Left kidney (tissue), 2 donors: ENCODE data around the gene CLCN6. TPM values are rescaled to one million over a fixed set of nuclear protein-coding genes. Genes with fewer than 3 reads are reported as not detected.

Source experiments
- DNase-seq: peaks from one replicate; pipeline ENCODE4 v3.0.0-alpha.2; 2013
- polyA plus RNA-seq: library from polyadenylated mRNA; unstranded; fragments of 120-200 nt; gene quantifications from one replicate; pipeline ENCODE4 v1.2.1, GENCODE V29; 2013; ENCODE audit not compliant: insufficient read length

CLCN6 gene
- polyA plus RNA-seq, 1 donor, result 26.6 TPM

DNA sequence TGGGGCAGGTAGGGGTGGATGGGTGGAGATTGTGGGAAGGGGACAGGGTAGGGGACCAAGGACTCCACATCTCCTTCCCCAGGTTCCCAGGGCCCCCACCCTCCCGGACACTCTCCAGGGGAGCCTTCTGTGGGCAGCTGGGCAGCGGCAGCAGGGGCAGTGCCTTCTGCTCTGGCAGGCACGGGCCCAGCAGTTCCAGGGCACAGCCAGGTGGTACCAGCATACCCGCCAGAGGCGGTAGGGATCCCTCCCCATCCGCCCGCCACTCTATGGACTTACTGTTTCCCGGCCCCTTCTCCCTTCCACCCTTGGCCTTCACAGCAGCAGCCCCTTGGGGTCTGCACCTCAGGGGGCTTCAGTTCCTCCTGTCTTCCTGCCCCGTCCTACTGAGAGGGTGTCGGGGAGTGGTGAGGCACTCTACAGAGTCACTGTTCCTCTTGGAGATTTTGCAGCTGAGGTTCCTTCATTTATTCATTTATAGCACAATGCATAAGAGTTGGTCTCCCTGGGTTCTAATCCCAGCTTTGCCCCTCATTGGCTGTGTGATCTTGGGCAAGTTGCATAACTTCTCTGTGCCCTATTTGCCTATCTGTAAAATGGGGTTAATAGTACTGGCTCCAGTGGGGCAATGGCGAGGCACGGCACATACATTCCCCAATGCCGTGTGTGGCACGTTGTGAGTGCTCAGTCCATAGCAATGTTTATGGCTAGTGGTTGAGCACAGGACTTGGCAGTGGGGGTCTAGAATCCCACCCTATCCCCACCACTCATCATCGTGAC, 27.0 kb upstream of the CLCN6 start:
- no peak for DNase-seq

DNA sequence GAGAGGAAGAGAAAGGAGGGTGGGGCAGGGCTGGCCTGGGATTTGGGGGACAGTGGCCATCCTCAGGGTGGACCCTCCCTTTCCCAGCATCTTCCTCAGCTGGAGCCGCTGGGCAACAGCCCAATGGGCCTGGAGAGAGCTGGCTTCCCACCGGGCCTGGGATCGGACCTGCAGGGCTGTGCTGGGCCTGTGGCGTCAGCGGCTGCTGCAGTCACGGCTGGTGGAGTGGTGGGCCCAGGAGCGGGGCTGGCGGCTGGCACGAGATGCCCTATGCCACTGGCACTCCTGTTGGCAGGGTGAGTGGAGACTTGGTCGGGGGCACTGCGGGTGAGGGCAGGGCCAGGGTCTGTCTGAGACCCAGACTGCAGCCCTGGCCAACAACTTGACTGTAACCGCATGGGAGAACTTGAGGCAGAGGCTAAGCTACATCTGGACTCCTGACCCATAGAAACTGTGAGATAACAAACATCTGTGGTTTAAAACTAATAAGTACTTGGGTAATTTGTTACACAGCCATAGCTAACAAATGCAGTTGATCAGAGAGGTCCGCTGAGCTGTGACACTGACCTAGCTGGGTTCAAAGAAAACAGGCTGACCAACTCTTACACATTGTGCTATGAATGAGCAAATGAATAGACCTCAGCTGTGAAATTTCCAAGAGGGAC, 26.1 kb upstream of the CLCN6 start:
- DNase-seq, result no peak

DNA sequence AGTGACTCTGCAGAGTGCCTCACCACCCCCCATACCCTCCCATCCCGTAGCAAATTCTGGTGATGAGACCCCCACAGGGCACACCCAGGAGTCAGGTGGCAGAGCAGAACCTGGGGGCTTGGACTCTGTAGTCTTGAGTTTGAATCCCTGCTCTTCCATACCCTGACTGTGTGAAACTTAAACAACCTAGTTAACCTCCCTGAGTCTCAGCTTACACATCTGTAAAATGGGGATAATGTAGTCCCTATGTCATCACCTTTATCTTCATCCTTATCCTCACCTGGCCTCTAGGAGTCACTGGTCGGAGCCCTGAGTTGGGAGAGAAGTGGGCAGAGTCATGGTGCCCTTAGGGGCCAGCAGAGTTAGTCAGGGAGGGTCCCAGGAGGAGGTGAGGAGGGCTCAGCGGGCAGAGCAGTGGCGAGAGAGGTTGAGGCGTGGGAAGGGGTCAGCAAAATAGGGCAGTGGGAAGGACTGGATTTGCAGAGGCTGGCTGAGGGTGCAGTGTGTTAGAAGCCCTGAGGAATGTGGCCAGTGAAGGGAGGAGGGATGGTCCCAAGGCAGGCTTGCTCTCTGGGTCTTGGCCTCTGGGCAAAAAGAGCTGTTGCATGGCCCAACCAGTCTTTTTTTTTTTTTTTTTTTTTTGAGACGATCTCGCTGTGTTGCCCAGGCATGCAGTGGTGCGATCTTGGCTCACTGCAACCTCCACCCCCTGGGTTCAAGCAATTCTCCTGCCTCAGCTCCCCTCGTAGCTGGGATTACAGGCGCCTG, 25.4 kb upstream of the CLCN6 start:
- no peak for DNase-seq

DNA sequence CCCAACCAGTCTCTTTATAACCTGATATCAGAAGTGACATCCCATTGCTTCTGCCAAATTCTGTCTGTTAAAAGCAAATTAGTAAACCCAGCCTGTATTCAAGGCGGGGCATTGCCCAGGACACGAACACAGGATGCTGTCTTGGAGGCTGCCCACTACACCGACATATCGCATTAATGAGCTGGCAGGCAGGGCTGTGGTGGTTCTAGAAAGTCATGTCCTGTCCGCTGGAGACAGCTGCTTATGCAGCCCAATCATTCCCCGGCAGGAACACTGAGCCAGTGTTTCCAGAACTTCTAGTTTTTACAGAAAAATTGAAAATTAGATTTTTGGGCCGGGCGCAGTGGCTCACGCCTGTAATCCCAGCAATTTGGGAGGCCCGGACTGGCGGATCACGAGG, 24.7 kb upstream of the CLCN6 start:
- no peak for DNase-seq

DNA sequence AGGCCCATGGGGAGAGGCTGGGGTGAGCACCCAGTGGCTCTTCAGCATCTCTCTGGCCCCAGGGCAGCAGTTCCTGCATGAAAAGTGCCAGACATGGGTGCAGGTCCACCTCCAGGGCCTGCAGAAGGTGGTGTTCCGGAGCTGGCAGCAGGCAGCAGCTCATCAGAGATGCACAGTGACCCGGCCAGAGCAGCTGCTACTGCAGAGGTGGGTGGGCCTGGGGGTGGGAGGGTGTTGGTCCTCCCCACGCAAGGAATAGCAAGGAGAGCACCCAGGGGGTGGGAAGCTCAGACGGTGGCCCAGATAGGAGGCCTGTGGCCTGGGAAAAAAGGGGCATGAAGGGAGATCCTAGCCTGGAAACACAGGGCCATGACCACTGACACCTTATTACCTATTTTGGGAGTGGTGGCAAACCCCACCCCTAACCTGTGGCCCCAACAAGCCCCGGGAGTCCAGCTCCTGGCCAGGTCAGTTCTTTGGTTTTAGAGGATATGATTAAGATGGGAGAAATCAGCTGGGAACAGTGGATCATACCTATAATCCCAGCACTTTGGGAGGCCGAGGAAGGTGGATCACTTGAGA, 23.8 kb upstream of the CLCN6 start:
- DNase-seq, result no peak

DNA sequence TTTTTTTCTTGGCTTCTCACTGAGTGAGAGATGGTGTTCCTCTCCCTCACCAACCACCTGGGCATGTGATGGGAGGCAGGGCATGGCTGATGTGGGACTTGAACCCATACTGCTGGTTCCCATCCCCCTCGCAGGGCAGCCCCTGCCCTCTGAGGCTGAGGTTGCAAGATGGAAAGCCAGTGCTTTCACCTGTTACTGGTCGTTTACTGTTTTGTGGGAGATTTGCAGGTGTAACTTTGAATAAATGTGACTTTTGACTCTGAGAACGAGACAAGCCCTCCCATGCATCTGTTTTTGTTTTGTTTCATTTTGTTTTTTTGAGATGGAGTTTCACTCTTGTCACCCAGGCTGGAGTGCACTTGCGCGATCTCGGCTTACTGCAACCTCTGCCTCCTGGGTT, 22.4 kb upstream of the CLCN6 start:
- no peak for DNase-seq

DNA sequence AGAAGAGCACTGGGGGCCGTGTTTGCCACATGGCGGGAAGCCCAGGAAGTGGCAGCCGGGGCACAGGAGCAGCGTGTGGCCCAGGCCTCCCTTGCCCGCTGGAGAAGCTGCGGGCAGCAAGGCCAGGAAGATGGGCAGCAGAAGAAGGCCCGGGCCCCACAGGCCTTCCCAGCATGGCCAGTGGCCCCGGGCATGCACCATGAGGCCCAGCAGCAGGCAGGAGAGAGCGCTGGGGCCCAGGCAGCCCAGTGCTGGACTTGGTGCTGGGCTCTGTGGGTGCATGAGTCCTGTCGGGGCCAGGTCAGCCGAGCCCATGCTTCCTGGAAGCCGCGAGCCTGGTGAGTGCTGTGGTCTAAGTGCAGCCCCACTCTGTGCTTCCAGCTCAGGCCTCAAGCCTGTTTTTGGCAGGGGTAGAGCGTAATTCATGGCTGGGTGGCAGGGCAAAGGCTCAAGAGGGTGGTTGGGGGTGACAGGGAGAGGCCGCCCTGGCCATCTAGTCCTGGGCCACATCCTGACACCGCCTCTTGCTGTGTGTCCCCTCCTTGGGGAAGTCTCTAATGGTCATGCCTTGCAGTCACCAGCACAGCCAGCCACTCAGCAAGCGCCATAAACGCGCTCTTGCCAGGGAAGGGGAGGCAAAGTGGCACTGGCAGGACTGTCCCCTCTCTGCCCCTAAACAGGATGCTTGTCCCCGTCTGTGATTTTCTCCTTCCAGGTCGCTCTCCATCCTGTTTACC, 21.6 kb upstream of the CLCN6 start:
- DNase-seq, result no peak

DNA sequence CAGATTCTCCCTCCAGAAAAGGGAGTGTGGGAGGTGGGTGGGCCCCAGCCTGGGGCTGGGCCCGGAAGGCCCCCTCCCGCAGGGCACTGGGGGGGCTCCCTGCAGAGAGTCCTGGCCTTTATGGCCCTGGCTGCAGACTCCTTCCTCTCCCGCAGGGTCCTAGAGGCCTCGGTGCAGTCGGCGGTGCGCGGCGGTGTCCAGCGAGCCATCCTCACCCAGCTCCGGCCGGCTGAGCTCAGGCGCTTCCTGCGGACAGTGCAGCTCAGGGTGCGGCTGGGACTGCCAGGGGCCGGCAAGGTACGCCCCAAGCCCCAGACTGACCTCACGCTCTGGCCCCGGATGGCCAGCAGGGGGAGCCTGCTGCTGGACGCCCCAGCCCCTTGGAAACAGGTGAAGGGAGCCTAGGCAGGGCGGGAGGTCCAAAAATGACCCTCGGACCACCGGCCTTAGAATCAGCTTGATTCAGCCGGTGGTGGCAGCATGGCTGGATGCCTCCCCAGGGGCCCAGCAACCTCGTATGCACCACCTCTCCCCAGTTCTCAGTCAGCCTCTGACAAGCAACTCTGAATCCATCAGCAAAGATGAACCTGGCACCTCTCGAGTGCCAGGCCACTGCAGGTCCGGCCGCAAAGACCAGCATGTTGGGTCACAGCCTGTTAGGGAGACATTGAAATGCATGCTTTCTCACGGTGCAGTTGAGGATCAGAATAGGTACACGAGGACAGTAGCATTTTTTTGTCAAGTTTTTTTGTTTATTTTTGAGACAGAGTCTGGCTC, 20.8 kb upstream of the CLCN6 start:
- DNase-seq, result no peak

DNA sequence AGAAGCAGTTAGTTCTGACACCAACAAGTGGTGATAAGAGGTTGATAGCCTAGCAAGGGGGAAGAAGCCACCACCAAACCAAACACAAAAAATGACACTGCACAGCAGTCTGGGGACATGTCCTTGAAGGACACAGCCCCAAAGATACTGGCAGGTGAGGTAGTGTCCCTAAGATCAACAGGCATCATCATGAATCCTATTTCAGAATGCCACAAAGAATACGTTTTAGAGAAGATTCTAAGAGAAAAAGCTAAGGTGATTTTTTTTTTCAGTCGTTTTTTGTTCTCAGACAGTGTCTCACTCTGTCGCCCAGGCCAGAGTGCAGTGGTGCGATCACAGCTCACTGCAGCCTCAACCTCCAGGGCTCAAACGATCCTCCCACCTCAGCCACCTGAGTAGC, 19.8 kb upstream of the CLCN6 start:
- no peak for DNase-seq

DNA sequence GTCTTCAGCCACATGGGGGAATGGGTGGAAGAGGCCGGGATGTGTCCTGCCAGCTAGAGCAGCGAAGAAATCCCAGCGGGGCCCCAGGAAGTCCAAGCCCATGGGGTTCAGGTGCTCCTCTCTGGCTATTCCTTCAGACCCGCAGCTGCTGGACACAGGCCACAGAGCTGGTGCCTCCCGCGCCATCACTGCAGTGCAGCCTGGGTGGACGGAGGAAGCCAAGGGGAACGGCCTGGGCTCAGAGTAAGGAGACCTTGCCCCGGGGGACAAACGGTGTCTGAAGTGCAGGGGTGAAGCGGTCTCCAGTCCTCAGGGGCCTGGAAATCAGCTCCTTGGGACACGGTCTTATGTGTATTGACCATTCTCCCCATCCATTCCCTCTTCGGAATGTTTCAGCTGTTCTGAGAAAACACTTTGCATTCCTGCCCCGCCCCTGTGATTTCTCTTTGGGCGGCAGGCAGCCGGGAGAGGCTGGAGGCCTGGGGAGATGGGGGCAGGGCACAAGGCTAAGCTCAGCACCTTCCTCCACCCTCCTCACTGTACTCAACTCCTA, 18.7 kb upstream of the CLCN6 start:
- DNase-seq, result peak; percentile 43

DNA sequence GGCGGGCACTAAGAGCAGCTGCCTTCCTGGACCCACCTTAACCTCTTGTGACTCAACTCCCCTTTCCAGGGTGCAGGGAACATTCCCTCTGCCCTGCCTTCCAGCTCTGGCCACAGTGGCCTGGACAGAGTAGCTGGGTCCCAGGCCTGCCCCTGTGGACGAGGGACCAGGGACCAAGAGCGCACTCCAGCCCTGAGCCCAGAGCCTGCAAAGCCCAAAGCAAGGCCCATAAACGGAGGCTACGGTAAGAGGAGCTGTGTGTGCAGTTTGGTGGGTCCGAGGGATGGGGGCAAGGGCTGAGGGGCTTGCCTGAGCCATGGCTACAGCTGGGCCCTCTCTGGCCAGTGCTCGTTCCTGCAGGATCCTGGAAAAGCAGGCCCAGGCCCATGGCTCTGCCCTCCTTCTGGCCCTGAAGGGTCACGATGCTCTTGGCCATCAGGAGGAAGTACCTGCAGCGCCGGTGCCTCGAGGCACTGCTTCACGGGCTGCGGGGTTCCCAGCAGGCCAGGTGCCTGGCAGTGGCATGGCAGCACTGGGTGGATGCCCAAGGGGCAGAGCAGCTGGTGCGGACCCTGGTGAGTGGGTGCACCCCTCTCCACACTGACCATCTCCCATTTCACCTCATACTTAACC, 18.1 kb upstream of the CLCN6 start:
- no peak for DNase-seq

DNA sequence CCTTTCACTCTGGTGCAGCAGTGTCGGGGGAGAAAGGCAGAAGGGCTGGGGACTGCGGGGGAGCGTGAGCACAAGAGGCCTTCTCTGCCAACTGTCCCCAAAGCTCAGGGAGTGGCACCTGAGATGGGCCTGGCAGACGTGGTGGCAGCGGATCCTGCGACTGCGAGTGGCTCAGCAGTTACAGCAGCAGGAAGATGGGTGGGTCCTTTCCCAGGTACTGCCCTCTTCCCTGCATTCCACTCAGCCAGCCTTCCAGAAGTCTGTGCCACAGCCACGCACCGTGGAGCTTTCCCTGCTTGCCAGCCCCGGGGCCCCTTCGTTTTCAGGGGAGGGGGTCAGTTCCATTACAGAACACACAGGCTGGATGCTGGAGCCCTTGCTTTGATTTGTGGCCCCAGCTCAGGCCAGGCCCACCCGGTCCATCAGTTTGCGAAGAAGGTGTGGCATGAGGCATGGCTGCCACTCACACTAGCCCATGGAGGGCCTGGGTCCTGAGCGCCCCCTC, 17.4 kb upstream of the CLCN6 start:
- no peak for DNase-seq

DNA sequence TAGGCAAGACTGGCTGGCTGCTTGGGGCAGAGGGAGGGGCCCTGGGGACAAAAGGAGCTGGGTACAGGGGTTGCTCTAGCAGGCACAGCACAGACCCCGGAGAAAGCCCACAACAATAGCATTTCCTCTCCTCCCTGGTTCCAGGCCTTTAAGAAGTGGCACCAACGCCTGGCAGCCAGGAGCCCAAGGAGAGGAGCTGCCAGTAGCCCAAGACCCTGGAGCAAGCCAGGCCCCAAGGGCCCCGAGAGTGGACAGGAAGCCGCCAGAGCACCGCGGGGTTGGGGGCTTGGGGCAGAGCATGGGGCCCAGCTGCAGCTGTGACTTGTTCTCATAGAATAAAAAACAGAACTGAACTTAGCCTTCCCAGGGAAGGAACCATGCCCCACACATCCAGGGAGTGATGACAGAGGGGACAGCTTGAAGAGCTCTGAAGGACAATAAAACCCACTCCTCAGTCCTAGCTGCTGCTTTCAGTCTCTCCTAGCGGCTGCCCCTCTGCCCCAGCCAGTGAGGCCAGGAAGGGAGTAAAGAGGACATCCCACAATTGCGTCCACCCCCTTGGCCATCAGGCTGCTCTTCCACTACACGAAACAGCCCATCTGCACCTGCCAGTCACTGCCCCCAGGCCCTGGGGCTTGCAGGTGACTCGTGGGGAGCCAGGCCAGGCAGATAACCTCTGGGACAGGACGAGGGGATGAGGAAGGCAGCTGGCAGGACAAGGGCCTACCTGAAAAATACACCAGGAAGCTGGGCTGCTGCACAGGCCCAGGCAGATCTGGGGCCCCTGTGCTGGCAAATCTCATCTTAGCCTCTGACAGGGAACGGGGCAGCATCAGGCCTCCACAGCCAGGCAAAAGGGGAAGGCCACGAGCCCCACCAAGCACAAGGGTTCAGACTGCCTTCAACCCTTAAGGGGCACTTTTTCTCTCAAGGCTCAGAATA, 16.6 kb upstream of the CLCN6 start:
- peak; percentile 43 for DNase-seq

DNA sequence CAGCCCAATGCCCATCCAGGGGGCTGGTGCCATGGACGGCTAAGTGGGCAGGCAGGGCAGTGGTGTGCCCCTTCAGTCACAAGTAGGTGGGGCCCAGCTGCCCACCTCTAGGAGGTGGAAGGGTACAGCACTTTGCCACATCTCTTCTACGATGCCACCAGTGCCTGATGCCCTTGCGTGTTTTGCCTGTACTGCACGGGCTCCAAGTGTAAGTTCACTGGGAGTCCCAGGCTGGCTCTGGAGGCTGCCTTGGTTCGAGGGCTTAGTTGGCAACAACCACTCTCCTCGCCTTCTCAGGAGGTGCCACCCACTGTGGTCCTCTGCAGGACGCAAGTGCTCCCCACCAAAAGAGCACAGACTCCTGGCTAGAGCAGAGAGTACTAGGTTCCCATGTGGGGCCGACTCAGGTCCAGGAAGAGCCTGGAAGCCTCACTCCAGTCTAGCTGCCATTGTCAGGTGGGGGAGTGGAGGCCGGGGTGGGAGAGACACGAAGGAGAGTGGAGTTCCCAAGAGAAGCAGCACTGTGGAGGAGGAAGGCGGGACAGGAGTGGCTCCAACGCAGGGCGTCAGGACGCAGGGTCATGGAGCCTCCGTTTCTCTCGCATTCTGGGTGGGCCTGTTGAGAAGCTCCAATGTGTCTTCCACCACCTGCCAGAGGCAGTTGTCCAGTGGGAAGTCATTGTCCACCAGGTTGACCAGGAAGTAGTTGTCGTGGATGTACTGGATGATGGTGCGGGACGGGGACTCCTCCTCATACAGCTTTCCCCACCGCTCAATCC, 15.7 kb upstream of the CLCN6 start:
- DNase-seq, result no peak

DNA sequence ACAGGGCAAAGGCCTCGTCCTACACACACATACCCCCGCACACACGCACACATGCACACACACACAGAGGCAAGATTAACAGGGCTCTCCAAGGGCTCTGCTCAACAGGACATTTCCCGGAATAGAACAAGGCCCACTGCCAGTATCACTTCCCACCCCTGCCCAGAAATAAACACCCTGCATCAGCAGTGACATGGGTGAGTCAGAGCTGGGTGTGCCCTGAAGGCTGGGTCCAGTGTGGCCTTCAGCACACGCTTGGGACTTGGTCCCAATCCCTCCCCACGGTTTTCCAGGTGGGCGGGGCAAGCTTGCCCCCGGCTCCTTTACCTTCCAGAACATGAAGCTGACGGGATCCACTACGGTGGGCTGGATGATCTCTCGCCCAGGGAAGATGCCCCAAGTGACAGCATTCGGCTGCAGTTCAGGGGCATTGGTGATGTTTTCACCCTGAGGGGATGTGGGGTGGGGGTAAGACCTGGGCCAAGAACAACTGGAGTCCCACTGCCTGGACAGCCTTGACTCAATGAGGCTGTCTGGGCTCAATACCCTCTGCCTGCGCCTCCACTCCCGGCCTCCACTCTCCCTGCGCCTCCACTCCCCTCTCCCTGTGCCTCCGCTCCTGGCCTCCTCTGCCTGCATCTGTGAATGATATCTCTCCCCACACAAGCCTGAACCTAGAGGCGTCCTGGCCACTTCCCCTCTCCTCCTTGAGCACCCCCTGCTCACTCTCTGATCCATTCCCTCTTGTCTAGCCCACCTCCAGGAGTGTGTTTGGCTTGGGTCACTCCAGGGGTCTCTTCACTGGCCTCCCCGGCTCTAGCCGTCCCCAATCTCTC, 14.9 kb upstream of the CLCN6 start:
- no peak for DNase-seq

DNA sequence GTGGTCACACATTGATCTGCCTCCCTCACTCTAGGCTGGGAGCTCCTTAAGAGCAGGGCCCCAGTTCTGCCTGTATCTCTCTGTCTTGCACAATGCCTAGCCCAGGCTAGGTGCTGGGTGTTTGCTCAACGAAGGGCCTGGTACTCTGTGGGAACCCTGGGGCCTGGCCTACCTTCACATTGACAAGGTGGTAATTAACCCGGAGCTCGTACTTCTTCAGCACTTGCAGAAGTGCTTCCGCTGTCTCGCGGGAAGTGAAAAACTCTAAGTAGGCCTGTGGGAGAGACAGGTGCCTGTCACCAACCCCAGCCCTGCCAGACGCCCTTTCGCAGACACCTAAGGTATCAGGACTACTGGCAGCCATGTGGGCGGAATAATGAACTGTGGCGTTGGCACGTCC, 13.9 kb upstream of the CLCN6 start:
- DNase-seq, result no peak

DNA sequence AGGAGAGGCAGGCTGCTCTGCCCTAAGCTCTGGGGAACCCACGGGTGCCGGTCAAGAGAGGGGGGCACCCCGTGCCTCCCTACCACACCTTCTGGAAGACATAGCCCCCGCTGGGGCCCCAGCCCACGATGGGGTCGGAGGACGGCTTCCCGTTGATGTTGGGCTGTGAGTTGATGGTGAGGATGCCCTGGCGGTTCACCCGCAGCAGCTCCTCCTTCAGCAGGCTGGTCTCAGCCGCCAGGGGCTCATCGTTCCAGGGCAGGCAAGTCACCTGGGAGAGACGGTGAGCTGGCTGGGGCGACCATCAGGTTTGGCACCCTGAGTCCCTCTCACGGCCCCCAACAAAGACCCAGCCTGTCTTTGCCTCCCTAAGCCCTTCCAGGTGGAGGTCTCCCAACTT, 12.2 kb upstream of the CLCN6 start:
- DNase-seq, result no peak
